Trophoblast cell (in vitro differentiated cells and primary cell): ENCODE results near the gene RNF175.

ENCODE experiments used
- DNase-seq, 2 donors: peaks; one replicate each; pipeline ENCODE4 v3.0.0-alpha.2; 2016
- H2AFZ ChIP-seq: 2 replicates; pipeline ENCODE4 v1.6.1; 2013; ENCODE audit warnings: low read length, moderate library complexity, mild to moderate bottlenecking; ENCODE audit not compliant: insufficient read depth, poor library complexity
- H2AK5ac ChIP-seq: 2 replicates; pipeline ENCODE4 v1.6.1; 2013; ENCODE audit warnings: mild to moderate bottlenecking, low read length
- H2BK120ac ChIP-seq: 2 replicates; pipeline ENCODE4 v1.6.1; 2013; ENCODE audit warnings: low read length, mild to moderate bottlenecking, moderate library complexity; ENCODE audit not compliant: insufficient read depth, poor library complexity
- H2BK12ac ChIP-seq: 2 replicates; pipeline ENCODE4 v1.6.1; 2013; ENCODE audit warnings: mild to moderate bottlenecking, low read length, moderate library complexity
- H2BK5ac ChIP-seq: 2 replicates; pipeline ENCODE4 v1.6.1; 2013; ENCODE audit warnings: low read length, low read depth, moderate library complexity, mild to moderate bottlenecking; ENCODE audit not compliant: poor library complexity
- H3K14ac ChIP-seq: 2 replicates; pipeline ENCODE4 v1.6.1; 2013; ENCODE audit warnings: mild to moderate bottlenecking, low read length
- H3K18ac ChIP-seq: 2 replicates; pipeline ENCODE4 v1.6.1; 2013; ENCODE audit warnings: mild to moderate bottlenecking, low read length
- H3K23ac ChIP-seq: 2 replicates; pipeline ENCODE4 v1.6.1; 2013; ENCODE audit warnings: low read length
- H3K27ac ChIP-seq: 2 replicates; pipeline ENCODE4 v1.5.1; 2013; ENCODE audit warnings: low read depth, mild to moderate bottlenecking, inconsistent platforms, low read length, moderate library complexity
- H3K27me3 ChIP-seq: 2 replicates; pipeline ENCODE4 v1.6.1; 2013; ENCODE audit warnings: inconsistent platforms, mild to moderate bottlenecking, low read length, moderate library complexity; ENCODE audit not compliant: insufficient read depth
- H3K36me3 ChIP-seq, 2 experiments: 1 replicate in 1 of 2; 2 replicates in 1 of 2; pipeline ENCODE4 v1.6.1; 2013; ENCODE audit warnings: low read length in 2 of 2, mild to moderate bottlenecking in 2 of 2, moderate library complexity in 1 of 2; ENCODE audit not compliant: insufficient read depth in 2 of 2, control insufficient read depth in 1 of 2
- H3K4ac ChIP-seq: 2 replicates; pipeline ENCODE4 v1.6.1; 2013; ENCODE audit warnings: low read depth, mild to moderate bottlenecking, low read length, moderate library complexity
- H3K4me1 ChIP-seq, 2 experiments: 1 replicate in 1 of 2; 2 replicates in 1 of 2; pipeline ENCODE4 v1.6.1; 2013; ENCODE audit warnings: low read length in 2 of 2, mild to moderate bottlenecking in 2 of 2, moderate library complexity in 1 of 2; ENCODE audit not compliant: insufficient read depth in 2 of 2, control insufficient read depth in 1 of 2
- H3K4me2 ChIP-seq: 2 replicates; pipeline ENCODE4 v1.6.1; 2013; ENCODE audit warnings: inconsistent platforms, mild to moderate bottlenecking, low read length, moderate library complexity
- H3K4me3 ChIP-seq: 2 replicates; pipeline ENCODE4 v1.5.1; 2013; ENCODE audit warnings: mild to moderate bottlenecking, low read depth, low read length, inconsistent platforms
- H3K79me1 ChIP-seq: one replicate; pipeline ENCODE4 v1.6.1; 2013; ENCODE audit warnings: low read length
- H3K79me2 ChIP-seq: 2 replicates; pipeline ENCODE4 v1.6.1; 2013; ENCODE audit warnings: low read length, mild to moderate bottlenecking; ENCODE audit not compliant: control insufficient read depth, insufficient read depth, poor library complexity
- H3K9ac ChIP-seq: 2 replicates; pipeline ENCODE4 v1.6.1; 2013; ENCODE audit warnings: mild to moderate bottlenecking, low read length
- H3K9me3 ChIP-seq: 2 replicates; pipeline ENCODE4 v1.6.1; 2013; ENCODE audit warnings: low read depth, mild to moderate bottlenecking, control low read depth, inconsistent platforms, low read length; ENCODE audit not compliant: insufficient read depth
- H4K12ac ChIP-seq: 2 replicates; pipeline ENCODE4 v1.6.1; 2013; ENCODE audit warnings: low read depth, mild to moderate bottlenecking, low read length, moderate library complexity
- H4K8ac ChIP-seq: 2 replicates; pipeline ENCODE4 v1.6.1; 2013; ENCODE audit warnings: low read depth, mild to moderate bottlenecking, low read length, moderate library complexity
- H4K91ac ChIP-seq: one replicate; pipeline ENCODE4 v1.6.1; 2013; ENCODE audit warnings: low read depth, mild to moderate bottlenecking, low read length, moderate library complexity
- WGBS: extraction: QIAGEN DNeasy Blood & Tissue Kit; methylation state at CpG from one replicate; pipeline ENCODE4 v1.1.7; 2013; ENCODE audit warnings: missing lambda C conversion rate; ENCODE audit not compliant: insufficient read length, insufficient coverage; ENCODE audit errors: extremely low coverage; 5-methylcytosine and 5-hydroxymethylcytosine counted together

The RNF175 gene

DNA sequence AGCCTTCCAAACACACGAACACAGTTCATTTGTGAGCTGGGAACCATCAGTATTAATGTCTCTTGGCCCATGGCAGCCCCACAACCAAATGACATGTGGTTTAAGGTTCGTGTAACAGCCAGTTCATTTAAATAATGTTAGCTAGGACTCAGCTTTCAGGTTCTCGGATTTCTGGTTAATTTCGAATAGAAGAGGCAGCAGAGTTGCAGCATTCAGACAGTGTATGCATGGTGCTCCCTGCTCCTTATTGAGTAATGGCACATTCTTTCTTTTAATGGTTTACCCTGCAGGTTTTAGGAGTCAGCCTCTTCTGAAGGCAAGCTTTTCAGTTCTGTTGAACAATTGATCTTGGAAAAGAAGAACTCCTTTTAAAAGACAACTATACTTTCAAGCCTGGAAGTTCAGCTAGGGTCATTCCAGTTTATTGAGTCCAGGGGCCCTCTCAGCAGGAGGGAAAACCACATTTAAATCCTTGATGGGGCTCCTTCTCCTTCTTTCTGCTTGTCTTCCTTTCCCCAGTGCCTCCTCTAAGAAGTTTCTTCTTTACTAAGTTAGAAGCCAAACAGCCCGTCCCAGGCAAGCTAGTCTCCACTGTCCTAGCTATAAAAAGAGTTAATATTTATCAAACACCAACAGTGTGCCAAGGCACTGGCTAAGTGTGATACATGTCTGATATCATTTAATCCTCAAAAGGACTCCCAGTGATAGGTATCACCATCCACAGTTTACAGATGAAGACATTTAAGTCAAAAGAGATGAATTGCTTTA, 5.0 kb upstream of the RNF175 start:
- H3K4me2 ChIP-seq = no peak overlapping the region
- no peak overlapping the region for H3K18ac ChIP-seq
- H3K4me3 ChIP-seq = no peak overlapping the region
- H2BK12ac ChIP-seq = no peak overlapping the region
- H3K36me3 ChIP-seq = no peaks in the 10 kb centered on the region
- H3K4ac ChIP-seq = no peak overlapping the region
- peaks cover 3% of the 10 kb centered on the region for H3K27me3 ChIP-seq
- H2BK120ac ChIP-seq = no peak overlapping the region
- H3K9ac ChIP-seq = no peak overlapping the region
- WGBS = no CpG with 5 or more reads among the region's 5 CpGs
- no peaks in the 10 kb centered on the region for H3K79me2 ChIP-seq
- H4K8ac ChIP-seq = no peak overlapping the region
- no peaks in the 10 kb centered on the region for H3K79me1 ChIP-seq
- H2AFZ ChIP-seq = no peak overlapping the region
- H2AK5ac ChIP-seq = no peak overlapping the region
- H3K9me3 ChIP-seq = peaks cover 2% of the 10 kb centered on the region
- no peak overlapping the region for H2BK5ac ChIP-seq
- no peak for DNase-seq
- H3K14ac ChIP-seq = no peak overlapping the region
- no peaks in the 10 kb centered on the region for H3K4me1 ChIP-seq
- no peak overlapping the region for H4K12ac ChIP-seq
- H3K27ac ChIP-seq = no peak overlapping the region
- H3K23ac ChIP-seq = no peak overlapping the region
- no peak overlapping the region for H4K91ac ChIP-seq

DNA sequence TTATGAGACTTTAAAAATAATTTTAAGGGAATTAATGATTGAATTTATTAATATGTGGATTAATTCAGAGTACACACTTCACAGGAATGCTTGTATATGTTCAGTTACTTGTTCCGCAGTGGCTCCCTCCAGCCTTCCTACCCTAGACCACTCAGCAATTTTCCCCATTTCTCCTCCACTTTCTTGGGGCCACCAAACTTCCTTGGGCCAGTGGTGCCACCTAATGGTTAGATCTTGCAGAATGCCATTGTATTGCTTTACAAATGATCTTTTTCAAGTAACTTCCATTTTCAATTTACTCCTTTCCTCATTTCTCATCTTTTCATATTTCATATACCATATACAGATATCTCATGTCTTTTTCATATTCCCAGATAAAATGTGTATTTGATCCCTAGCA, 3.6 kb upstream of the RNF175 start:
- Histone ChIP-seq H3K9ac (no peak overlapping the region), H3K4me2 (no peak overlapping the region), H4K12ac (no peak overlapping the region), H2BK12ac (no peak overlapping the region), H3K79me2 (no peaks in the 10 kb centered on the region), H3K36me3 (no peaks in the 10 kb centered on the region), H2BK5ac (no peak overlapping the region), H3K14ac (no peak overlapping the region), H4K8ac (no peak overlapping the region), H3K27ac (no peak overlapping the region), H3K9me3 (peaks cover 2% of the 10 kb centered on the region), H2AK5ac (no peak overlapping the region), H3K4me1 (peaks cover 5 to 6% of the 10 kb centered on the region in 2 experiments), H4K91ac (no peak overlapping the region), H3K23ac (no peak overlapping the region), H3K27me3 (peaks cover 12% of the 10 kb centered on the region), H3K4me3 (no peak overlapping the region), H2AFZ (no peak overlapping the region), H3K18ac (no peak overlapping the region), H3K4ac (no peak overlapping the region), H2BK120ac (no peak overlapping the region), H3K79me1 (no peaks in the 10 kb centered on the region)
- DNase-seq = no peak
- no CpG with 5 or more reads among the region's 1 CpG for WGBS

DNA sequence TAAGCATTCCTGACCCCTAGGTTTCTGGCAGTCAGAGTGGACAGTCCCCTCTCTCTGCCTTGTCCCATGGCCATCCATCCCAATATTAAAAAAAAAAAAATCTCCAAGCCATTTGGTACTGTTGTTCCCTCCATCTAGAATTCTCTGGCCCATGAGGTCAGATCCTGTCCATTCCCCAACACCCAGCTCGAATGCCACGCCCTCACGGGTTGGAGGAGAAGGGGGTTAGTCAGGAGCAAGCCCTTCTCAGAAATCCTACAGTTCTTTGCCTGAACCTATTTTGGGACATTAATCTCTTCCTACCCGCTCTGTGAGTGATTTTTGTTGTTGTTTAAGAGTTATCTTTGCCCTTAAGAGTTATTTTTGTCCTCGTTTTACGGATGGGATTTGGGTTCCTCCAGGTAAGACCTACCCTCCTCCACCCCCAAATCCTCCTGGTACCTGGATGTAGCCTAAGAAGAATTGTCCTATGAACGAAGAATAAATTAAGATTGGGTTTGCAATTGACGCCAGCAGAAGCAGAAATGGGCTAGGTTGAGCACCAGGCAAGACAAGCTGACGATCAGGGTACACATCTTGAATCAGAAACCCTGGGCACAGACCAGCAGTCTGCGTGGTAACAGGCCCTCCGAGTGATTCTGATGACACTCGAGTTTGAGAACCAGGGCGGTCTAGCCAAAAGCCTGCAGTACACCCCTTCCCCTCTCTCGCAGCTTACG, 977 bp downstream of the RNF175 start:
- Histone ChIP-seq H3K23ac (no peak overlapping the region), H3K79me1 (no peaks in the 10 kb centered on the region), H2BK120ac (no peak overlapping the region), H3K4ac (no peak overlapping the region), H3K18ac (no peak overlapping the region), H2BK5ac (no peak overlapping the region), H2AFZ (no peak overlapping the region), H3K4me1 (peaks cover 5 to 9% of the 10 kb centered on the region in 2 experiments), H3K9me3 (peaks cover 9% of the 10 kb centered on the region), H4K91ac (no peak overlapping the region), H3K9ac (no peak overlapping the region), H2AK5ac (no peak overlapping the region), H3K4me2 (peak overlapping the region; percentile 74), H3K14ac (no peak overlapping the region), H3K27me3 (peaks cover 12% of the 10 kb centered on the region), H4K12ac (no peak overlapping the region), H2BK12ac (no peak overlapping the region), H3K79me2 (no peaks in the 10 kb centered on the region), H4K8ac (no peak overlapping the region), H3K4me3 (no peak overlapping the region), H3K36me3 (no peaks in the 10 kb centered on the region), H3K27ac (no peak overlapping the region)
- no peak for DNase-seq
- WGBS = no CpG with 5 or more reads among the region's 15 CpGs

DNA sequence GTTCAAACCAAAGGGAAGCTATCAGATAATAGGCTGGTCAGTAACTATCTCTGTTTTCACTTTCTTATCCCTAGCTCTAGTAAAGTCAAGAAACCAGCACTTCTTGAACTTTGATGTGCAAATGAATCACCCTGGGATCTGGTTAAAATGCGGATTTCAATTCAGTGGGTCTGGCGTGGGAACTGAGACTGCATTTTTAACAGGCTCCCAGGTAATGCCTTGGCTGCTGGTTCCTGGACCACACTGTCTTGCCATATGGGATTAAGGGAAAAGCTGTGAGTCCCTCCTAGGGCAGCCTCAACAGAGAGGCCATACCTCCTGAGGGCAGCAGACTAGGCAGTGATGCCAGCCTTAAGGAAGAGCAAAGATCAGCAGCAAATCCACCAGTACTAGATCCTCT, 1.7 kb downstream of the RNF175 start:
- Histone ChIP-seq H4K91ac (no peak overlapping the region), H2AK5ac (no peak overlapping the region), H3K9ac (no peak overlapping the region), H3K4me1 (peaks cover 5 to 9% of the 10 kb centered on the region in 2 experiments), H3K79me2 (no peaks in the 10 kb centered on the region), H3K4me3 (no peak overlapping the region), H3K4me2 (no peak overlapping the region), H4K12ac (no peak overlapping the region), H2BK5ac (no peak overlapping the region), H3K79me1 (no peaks in the 10 kb centered on the region), H3K4ac (no peak overlapping the region), H3K18ac (no peak overlapping the region), H4K8ac (no peak overlapping the region), H2BK12ac (no peak overlapping the region), H3K9me3 (peaks cover 9% of the 10 kb centered on the region), H3K27ac (no peak overlapping the region), H3K14ac (no peak overlapping the region), H2AFZ (no peak overlapping the region), H3K27me3 (peaks cover 12% of the 10 kb centered on the region), H2BK120ac (no peak overlapping the region), H3K23ac (no peak overlapping the region), H3K36me3 (no peaks in the 10 kb centered on the region)
- WGBS = no CpG with 5 or more reads among the region's 2 CpGs
- no peak for DNase-seq
